A673 (cell line): ENCODE results near the gene MPZL1.

ENCODE experiments used
- CTCF ChIP-seq: fragments of 300-800, 200-600 bp; sonication (generic); conservative IDR thresholded peaks from 2 replicates; pipeline ENCODE4 v1.5.1; 2017; ENCODE audit warnings: low read depth, mild to moderate bottlenecking, antibody characterized with exemption, low read length, moderate library complexity, mixed read lengths
- EZH2 ChIP-seq: fragments of 200-600 bp; sonication (generic); IDR thresholded peaks from 2 replicates; pipeline ENCODE4 v1.6.1; 2017; ENCODE audit warnings: borderline replicate concordance, low read depth, mild to moderate bottlenecking, mixed read lengths, antibody characterized with exemption, low read length; ENCODE audit not compliant: poor library complexity, severe bottlenecking

- TF ChIP-seq CTCF (no peak), EZH2 (no peak)
Measured at GRCh38 chr1:167777269-167777650, 55.5 kb downstream of the MPZL1 start.
